Right forelimb (tissue), 1 donor: Measurements from ENCODE around the gene RPGRIP1L.

Source experiments
- DNase-seq: peaks from one replicate; pipeline ENCODE4 v3.0.0-alpha.2; 2018

RPGRIP1L gene

DNA sequence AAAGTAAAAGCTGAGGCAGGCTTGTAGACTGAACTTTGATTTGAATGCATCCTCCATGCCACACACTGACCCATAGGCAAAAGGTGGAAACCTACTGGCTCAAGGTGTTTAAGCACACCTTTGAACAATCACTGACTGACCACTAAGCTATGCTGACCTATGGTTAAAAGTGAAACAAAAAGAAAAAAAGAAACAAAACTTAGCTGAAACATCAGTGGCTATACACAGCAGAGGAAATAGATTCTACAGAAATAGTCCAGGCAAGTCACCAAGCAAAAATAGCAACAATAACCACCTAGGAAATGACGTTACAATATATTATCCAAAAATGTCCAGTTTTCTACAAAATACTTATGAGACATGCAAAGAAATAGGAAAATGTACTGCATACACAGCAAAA, 60.2 kb downstream of the RPGRIP1L start:
- DNase-seq = no peak

DNA sequence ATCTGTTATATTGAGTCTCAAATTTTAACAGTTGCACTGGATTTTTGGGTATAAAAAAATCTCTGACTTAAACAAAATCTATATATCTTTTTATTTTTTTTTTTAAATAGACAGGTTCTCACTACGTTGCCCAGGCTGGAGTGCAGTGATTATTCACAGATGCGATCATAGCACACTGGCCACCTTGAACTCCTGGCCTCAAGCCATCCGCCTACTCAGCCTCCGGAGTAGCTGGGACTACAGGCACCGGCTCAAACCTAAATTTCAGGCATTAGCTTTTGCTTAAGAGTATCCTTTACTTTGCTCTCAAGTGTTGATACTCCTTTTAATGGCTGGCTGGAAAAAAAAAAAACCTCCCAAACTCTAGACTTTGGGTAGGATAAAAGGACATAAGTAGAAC, 61.6 kb downstream of the RPGRIP1L start:
- DNase-seq = no peak

DNA sequence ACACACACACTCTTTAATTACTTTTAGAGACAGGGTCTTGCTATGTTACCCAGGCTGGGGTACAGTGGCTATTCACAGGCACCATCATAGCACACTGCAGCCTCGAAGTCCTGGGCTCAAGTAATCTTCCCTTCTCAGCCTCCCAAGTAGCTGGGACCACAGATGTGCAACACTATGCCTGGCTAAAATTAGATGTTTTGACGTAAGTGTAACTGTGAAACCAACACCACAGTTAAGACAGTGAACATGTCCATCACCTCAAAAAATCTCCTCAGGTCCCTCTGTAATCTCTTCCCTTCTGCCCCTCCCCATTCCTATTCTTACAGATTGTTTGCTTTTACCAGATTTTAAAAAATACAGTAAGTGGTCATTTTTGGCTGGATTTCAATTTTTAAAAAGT, 66.7 kb downstream of the RPGRIP1L start:
- DNase-seq = no peak

DNA sequence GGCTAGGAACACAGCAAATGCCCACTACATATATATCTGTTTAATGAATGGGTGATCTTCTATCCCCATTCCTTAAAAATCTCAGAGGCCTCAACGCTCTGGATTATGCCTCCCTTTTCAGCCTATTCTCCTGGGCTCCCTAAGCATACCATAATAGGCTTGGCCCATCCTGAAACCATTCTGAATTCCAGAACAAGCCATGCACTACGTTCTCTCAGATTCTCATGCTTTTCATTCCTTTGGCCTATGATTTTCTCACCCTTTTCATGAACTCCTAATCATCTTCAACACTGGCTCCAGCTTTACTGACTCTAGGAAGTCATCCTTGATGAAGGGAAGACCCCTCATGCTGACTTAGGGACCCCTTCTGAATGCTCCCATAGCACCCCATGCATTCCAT, 71.1 kb downstream of the RPGRIP1L start:
- DNase-seq = no peak

DNA sequence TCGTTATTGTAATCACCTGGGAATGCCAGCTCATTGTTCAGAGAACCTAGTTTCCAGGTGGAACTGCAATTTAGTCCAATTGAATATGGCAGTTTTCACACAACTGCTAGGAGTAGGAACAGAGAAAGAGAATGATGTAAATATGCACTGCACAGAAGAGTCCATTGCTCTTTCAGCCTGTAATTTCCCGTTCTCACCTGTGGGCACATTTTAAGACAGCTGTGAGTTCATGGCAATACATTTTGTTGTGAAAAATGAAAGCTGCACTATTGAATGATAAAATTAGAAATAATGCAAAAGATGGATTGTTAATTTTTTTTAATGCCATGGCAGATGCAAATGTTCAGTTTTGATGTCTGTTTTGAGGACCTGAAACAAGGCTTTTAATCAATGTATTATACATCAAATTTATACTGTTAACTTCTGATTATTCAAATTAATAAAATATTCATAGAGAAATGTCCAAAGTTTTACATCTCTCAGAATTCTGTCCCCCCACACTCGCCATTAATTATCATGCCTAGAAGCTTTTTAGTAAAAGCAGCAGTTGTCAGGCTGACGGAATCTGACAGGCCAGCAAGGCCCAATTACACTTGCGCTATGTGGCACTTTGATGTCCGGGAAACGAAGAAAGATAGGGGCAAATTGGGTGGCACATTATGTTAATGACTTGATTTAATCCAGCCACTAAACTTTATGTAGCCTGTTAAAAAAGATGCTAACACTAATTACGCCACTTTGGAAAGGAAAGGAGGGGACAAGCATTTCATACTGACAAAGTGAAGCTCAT, 72.2 kb downstream of the RPGRIP1L start:
- DNase-seq = no peak

DNA sequence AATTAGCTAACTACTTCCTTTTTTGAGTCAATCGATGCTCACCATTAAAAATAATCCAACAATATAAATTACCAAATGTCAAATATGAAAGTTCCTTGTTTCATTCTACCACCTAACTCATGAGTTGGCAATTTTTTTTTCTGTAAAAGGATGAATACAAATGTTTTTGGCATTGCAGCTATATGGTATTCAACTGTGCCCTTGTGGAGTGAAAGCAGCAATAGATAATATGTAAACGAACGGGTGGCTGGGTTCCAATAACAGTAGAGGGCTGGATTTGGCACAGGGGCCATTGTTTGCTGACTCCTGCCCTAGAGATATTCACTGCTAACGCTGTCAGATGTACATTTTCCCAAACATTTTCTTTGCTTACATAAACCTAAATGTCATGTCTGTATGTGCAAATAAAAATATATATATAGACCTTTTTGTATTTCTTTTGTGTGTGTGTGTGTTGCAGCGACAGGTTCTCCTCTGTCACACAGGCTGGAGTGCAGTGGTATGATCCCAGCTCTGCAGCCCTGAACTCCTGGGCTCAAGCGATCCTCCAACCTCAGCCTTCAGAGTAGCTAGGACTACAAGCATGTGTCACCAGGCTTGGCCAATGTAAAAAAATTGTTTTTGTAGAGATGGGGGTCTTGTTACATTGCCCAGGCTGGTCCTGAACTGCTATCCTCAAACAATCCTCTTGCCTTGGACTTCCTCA, 73.9 kb downstream of the RPGRIP1L start:
- DNase-seq = no peak

DNA sequence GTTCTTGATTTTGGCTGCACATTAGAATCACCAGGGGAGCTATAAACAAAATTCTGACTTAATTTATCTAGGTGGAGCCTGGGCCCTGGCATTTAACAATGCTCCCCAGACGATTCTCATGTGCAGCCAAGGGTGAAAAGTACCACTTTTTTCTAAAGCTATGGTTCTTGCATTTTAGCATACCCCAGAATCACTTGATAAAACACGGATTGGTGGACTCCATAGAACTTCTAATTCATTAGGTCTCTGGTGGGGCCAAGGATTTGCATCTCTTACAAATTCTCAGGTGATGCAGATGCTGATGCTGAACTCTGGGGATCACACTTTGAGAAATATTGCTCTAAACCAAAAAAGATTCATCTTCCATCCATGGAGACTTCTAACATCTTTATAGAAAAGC, 74.5 kb downstream of the RPGRIP1L start:
- no peak for DNase-seq

DNA sequence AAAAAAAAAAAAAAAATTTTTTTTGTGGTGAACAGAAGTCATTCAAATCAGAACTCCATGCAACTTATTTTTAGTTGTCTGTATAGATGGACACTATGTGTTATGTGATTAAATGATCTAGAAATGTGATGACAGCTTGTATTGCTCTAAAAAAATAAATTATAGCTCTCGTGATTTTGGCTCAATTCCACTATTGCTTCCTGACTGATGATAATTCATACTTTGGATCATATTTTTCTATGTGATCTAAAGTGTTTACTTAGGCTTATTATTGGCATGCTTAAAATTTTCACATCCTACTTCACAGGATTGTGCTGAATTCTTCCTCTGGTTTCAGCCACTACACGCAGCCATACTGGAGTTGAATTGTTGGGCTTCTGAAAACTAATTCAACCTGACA, 76.8 kb downstream of the RPGRIP1L start:
- DNase-seq = no peak

DNA sequence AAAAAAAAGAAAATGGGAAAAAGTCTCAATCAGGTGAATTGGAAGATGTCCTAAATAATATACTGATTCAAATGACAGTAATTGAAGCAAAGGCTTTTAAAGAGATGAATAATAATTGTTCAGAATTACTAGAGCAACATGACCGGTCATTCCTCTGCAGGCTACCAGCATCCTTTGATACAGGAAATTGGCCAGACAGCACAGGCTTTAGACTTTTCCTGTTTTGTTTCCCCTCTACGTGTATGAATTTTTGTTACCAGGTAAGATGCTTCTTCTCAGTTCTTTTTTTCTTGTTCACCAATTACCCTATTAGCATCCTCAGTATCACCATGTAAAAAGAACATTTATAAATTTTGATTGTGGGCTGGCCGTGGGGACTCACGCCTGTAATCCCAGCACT, 77.5 kb downstream of the RPGRIP1L start:
- DNase-seq = no peak

DNA sequence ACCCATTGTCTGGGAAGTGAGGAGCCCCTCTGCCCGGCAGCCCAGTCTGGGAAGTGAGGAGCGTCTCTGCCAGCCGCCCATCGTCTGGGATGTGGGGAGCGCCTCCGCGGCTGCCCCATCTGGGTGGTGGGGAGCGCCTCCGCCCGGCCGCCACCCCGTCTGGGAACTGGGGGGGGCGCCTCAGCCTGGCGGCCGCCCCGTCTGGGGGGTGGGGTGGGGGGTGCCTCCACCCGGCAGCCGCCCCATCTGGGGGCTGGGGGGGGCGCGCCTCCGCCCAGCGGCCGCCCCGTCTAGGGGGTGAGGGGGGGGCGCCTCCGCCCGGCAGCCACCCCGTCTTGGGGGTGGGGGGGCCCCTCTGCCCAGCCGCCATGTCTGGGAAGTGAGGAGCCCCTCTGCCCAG, 78.4 kb downstream of the RPGRIP1L start:
- DNase-seq = no peak

DNA sequence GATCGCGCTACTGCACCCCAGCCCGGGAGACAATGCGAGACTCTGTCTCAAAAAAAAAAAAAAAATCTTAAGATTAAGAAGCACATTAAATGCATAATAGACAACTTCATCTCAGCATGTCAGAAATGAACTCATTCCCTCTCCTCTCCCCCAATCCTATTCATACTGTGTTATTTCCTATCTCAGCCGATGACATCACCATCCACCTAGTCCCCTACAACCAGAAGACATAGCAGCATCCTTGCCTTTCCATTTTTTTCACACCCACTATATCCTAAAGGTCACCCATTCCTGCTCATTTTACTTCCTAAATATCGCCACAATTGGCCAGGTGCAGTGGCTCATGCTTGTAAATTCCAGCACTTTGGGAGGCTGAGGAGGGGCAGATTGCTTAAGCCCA, 81.3 kb downstream of the RPGRIP1L start:
- no peak for DNase-seq

DNA sequence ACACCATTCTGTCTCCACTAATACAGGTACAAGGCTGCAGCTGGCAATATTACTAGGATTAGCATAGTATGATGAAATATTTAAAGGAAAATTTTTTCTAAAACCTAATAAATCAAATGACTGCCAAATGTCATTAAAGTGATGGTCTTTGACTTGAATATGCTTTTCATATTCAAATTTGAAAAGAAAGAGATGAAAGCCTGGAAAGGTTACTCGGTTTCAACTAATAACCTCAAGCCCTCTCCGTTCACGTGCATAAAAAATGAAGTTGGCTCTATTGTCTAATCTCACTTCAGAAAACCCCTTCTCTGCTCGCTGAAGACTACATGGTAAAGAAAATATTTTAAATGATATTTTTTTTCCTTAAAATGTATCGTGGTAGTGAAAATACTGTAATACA, 83.2 kb downstream of the RPGRIP1L start:
- no peak for DNase-seq

DNA sequence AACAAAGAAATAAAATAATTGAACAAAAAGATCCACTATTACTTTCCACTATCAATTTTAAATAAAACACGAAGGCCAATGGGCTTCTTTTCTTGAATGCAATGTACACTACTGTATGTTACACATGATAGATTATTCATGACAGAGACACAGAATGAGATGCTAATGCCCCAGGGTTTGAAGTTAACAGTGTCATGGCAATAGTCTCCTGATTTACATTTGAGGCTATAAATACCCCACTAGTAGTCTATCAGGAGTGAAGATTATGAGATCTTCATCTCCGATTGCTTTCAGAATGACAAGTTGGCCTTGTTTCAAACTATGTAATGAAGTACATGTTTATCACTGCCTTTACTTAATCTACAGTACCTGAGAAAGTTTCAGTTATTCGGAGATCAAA, 84.4 kb downstream of the RPGRIP1L start:
- no peak for DNase-seq

DNA sequence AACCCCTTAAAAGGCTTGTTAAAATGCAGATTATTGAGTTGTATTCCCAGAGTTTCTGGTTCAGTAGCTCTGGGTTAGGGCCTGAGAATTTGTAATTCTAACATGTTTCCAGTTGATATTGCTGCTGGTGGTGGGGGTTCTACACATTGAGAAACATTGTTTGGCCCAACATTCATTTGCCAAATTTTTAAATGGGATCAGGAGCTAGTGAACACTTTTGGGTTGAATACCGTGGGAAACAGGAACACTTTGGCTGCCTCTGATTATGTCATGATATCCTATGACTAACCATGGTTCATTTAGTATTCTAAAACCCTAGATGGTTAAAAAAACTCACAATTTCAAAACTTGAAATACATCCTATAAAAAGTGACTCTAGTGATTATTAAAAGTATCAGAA, 89.3 kb downstream of the RPGRIP1L start:
- DNase-seq = no peak

DNA sequence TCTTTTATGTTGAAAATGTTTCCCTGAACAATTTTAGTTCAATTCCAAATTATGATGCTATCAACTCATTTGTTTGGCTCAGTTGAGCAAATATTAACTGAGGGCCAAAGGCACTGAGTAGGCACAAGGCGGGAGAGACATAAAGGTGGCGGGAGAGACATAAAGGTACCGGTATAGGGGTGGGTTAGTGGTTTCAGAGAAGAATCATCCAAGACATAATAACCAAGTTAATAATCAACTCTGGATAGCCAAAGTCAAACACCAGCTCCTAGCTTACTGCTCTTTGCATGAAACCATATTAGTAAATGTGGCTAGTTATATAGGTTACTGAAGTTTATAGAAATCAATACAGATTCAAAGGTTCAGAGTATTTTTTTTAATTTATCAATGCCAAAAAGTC, 91.7 kb downstream of the RPGRIP1L start:
- no peak for DNase-seq

DNA sequence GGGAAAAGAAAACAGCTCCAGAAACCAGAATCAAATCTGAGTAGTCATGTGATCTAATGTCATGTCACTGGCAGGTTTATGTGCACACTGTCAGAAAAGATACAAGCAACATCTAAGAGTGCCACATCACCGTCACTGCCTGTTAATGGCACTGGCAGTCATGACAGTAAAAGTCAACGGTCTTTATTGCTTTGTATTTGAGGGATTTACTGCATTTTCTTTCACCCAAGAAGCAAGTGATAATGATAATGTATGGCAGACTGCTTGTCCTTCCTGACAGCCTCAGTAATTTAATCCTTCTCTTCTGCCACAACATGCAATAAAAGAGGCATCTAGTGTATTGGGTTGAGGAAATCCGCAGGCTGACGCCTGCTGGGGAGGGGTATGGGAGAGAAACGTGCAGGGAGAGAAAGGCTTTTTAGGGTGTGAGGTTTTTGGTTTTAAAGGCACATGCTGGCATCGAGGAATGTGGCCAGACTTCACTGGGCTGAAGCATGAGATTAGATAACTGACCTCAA, 92.4 kb downstream of the RPGRIP1L start:
- no peak for DNase-seq

DNA sequence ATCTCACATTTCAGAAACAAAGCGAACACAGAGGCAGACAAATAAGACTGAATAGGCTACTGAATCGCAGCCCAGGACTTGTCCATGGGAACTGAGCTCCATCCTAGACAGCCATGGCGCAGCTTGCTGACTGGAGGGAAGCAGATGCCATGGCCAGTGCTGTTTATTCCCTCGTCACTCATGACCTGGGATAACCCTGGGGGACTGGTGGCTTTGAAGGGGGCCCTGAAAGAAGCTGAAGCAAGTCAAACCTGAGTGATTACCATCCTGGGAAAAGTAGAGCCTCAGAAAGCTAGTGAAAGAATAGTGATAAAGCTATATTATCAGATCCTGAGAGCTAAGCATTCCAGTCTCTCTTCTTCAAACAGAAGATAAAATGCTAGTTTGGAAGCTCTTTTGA, 94.1 kb downstream of the RPGRIP1L start:
- DNase-seq = no peak

DNA sequence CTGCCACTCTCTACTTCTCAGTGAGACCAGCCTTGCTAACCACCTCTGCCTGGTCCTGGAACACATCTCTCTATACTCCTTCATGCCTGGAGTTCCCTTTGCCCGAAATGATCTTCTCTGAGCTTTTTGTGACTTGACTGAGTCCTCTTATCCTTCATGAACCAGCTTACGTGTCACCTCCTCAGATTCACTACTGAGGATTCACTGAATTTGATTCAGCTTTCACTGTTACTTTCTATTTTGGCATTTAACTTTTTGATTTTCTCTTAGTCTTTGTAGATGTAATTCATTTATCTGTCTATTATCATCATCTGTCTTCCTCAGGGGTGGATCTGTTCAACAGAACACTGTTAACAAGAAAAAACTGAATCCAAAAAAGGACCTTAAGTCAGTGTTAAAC, 95.6 kb downstream of the RPGRIP1L start:
- DNase-seq = no peak

DNA sequence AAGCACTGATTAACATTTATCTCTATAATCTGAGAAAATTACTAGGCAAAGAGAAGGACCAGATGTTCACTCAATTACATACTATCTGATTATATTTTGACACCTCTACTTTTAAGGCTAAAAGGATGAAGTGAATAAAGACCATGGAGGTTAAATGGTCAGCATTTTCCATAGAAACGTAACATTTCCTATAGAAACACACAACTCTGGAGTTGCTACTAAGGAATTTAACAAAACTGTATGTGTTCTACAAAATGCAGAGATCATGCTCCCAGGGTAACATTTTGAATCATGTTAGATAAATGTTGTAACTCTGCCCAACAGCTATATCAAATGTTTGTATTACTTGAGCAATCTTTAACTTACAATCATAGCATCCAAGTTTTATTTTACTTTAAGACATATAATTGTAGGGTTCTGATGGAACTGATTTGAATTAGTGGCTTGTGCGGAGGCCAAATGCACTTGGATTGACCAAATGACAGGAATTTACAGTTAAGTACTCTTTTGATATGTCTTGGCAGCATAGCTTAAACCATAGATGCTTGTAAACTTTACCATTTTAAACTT, 97.7 kb downstream of the RPGRIP1L start:
- no peak for DNase-seq

DNA sequence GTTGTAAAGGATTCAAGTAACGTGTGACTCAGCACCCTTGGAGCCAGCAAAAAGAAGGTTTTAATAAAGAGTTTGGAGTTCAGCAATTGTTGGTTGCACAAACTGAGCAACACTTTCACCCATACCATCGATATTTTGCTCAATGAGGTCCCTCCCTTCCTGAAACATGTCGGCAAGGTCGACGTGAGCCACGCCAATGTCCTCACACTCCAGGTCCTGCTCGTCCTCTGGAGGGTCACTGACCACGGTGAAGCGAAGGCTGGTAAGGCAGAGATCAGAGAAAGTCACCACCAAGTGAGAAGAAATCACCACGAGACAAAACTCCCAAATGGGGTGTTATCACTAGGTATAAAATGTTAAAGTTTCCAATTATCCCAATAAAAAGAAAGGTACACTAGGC, 98.3 kb downstream of the RPGRIP1L start:
- DNase-seq = no peak

DNA sequence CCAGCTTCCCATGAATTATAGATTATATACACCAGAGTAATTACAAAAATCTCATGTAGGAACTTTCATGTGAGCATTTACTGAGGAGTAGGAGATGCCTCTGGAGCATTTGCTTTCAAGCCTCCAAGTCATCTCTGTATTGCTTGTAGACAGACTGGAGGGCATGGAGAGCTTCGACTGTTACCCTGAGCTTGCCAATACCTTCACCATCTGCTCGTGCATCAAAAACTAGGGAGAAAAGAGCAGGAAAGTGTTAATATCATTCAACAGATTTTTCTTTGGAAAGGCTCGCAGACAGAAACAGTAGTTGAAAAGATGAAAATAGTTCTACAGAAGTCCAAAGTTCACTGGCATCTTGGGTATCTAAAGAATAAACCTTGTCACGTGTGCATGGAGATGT, 101.7 kb downstream of the RPGRIP1L start:
- DNase-seq = no peak

DNA sequence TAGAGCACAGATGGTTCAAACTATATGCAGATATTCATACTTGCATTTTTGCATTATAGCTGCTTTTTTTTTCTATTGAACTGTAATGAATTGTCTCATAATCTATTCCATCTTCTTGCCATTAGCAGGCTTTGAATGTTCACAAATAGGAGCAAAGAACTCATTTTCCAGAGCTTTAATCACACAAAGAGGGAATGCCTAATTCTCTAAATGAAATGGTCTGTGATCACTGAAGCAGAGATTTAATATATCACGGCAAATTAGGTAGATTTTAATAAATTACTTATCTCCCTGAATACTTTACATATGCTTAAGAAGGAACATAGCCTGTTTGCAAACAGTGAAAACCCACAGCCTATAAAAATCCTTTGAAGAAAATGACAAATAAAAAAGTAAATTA, 103.0 kb downstream of the RPGRIP1L start:
- no peak for DNase-seq

DNA sequence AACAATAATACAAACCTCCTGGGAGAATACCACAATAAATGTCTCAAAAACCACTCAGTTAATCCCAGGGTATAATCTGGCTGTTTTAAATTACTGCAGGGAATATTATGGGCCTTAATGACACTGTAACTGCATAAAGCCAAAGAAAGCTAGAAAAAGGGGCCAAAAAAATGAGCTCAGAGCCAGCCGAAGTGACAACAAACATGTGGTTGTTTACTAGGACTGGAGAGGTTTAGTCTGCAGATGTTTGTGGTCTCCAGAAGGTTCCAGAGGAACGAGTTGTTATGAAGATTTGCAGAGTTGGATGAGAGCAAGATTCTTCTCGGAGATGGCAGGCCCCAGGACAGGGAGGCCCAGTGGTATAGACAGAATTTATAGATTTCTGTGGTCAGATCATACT, 103.5 kb downstream of the RPGRIP1L start:
- DNase-seq = no peak

DNA sequence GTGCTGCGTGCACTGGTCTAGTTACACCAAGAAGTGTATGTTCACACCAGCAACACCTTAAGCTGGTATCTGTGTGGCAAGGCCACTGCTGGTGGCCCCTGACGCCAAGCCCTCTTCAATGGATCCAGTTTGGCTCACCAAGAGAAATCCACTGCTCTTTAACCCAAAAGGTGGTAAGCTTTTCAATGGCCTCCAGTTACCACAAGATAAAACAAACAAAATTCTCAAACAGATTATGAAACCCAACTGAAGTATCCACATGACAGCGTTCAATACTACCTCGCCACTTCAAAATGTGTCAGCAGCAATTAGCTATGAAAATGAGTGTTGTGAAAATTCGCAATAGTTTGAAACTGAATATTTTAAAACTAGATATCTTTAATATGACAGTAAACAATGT, 104.1 kb downstream of the RPGRIP1L start:
- no peak for DNase-seq
